ENCODE results near the gene TMEM154.

TMEM154 gene

DNA sequence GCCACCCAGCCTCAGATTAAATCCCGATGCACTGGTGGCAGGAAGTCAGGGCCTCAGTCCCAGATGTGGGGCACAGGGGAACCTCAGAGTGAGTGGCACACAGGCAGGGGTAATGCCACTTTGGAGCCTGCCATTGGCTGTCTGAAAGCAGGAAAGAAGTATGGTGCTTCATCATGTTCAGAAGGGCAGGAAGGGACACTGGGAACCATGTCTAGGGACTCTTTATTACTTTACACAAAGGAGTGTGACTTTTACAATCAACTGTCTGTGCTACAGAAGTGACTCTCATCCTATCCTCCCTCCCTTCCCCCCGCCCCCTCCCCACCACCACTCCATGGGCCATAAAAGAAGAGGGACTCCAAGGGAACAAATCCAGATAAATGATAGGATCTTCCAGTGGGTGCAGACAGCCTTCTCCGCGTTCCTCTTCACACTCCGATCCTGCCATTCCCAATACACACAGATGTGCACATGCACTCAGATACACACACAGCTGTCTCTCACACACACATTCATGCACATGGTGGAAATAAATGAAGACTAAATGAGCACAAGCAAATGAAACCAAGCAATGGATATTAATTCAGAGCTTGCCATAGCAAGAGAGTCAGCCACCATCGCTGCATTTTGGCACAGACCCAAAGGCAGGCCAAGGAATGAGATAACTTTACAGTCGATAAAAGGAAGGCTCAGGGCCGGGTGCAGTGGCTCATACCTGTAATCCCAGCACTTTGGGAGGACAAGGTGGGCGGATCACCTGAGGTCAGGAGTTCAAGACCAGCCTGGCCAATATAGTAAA, 2.5 kb upstream of the TMEM154 start:
- DNase-seq (ENCODE audit: low read depth, low spot score), result no peak
- ChIA-PET CTCF (no interaction called here), POLR2A (no interaction called here)
- no peak overlapping the region for H3K4me3 ChIP-seq (ENCODE audit: low read depth, low read length)
- TF ChIP-seq, protein P1, sequence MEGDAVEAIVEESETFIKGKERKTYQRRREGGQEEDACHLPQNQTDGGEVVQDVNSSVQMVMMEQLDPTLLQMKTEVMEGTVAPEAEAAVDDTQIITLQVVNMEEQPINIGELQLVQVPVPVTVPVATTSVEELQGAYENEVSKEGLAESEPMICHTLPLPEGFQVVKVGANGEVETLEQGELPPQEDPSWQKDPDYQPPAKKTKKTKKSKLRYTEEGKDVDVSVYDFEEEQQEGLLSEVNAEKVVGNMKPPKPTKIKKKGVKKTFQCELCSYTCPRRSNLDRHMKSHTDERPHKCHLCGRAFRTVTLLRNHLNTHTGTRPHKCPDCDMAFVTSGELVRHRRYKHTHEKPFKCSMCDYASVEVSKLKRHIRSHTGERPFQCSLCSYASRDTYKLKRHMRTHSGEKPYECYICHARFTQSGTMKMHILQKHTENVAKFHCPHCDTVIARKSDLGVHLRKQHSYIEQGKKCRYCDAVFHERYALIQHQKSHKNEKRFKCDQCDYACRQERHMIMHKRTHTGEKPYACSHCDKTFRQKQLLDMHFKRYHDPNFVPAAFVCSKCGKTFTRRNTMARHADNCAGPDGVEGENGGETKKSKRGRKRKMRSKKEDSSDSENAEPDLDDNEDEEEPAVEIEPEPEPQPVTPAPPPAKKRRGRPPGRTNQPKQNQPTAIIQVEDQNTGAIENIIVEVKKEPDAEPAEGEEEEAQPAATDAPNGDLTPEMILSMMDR (IDR thresholded peaks at IDR 0.05; ENCODE audit: insufficient read depth, low read length, missing control alignments), result no peak

DNA sequence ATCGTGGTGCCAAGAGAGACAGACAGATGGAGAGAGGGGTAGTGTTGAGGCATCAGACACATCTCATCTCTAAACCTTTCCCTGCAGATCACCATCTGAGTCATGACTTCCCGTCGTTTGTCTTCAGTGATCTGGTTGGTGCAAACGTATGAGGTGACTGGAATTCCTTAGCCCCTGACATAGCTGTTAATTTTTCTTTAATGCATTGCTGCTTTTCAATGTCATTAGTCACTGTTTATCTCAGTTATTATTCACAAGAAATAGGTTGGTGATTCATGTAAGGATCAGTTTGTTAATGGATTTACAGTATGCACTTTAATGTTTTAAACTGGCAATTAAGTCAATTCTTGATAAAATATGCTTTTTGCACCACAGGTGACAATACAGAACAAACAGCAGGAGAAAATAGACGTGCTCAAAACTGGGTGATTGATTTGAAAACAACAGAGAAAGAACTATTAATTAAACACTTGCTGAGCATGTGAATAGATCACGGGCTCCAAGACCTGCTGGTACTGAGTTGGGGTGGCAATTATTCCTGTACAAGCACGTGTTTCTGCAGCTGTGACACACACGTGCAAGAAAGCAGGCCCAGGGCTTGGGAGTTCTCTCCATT, 1.3 kb upstream of the TMEM154 start:
- H3K4me3 ChIP-seq (ENCODE audit: low read depth, low read length), result no peak overlapping the region
- TF ChIP-seq, protein P1 (IDR thresholded peaks at IDR 0.05; ENCODE audit: insufficient read depth, low read length, missing control alignments), result no peak
- peak; percentile 40 for DNase-seq (ENCODE audit: low read depth, low spot score)
- ChIA-PET CTCF (interaction anchor here (1.2 kb wide), 1 partner anchor 180 kb away, joined by 4 read pairs; no protein-coding TSS in a partner anchor), POLR2A (interaction anchor here (1.0 kb wide), 1 partner anchor 91 kb away, joined by 3 read pairs; no protein-coding TSS in a partner anchor)

DNA sequence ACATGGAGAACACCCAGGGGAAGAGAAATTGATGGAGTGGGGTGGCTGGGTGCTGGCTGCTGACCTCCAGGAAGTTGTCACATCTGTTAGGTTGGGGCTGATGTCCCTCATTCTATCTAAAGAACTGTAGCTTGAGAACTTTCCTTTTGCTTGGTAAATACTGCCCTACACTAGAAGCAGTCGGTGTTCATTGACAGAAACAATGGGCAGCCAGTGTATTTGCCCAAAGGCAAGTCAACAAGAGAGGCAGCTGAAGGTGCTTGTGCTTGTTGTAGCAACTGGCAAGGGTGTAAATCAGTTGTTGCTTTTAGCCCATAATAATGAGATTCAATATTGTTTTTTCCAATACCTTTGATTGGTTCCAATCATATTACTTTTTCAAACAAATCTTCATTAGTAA, 956 bp downstream of the TMEM154 start:
- CTCF ChIA-PET, result interaction anchor here (1.1 to 1.4 kb wide), 3 partner anchors 9 to 178 kb away, joined by 3 to 5 read pairs (median 4); no protein-coding TSS in a partner anchor
- TF ChIP-seq, protein P1 (IDR thresholded peaks at IDR 0.05; ENCODE audit: insufficient read depth, low read length, missing control alignments), result no peak
- H3K4me3 ChIP-seq (ENCODE audit: low read depth, low read length), result no peak overlapping the region
- DNase-seq (ENCODE audit: low read depth, low spot score), result no peak
- POLR2A ChIA-PET, result no interaction called here

DNA sequence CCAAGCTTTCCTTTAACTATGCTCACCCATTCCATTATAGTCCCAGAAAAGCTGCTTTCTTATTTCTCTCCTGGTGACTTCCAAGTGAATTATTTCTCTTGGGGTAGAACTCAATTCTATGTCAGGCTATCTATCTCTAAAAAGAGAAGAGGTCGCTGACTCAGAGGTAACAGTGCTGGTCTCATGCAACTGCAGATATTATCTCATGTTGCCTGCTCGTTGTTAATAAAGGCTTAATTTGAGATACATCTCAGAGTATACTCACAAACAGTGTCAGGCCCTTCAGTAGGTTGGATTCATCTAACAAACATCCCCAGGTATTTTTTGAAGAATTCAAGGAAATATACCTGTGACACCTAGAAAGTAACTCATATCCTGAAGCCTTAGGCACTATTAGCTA, 2.7 kb downstream of the TMEM154 start:
- ChIA-PET CTCF (interaction anchor here (1.4 to 3.1 kb wide), 2 partner anchors 33 to 176 kb away, joined by 6 to 11 read pairs; no protein-coding TSS in a partner anchor), POLR2A (no interaction called here)
- H3K4me3 ChIP-seq (ENCODE audit: low read depth, low read length), result no peak overlapping the region
- no peak for DNase-seq (ENCODE audit: low read depth, low spot score)
- TF ChIP-seq, protein P1 (IDR thresholded peaks at IDR 0.05; ENCODE audit: insufficient read depth, low read length, missing control alignments), result no peak

DNA sequence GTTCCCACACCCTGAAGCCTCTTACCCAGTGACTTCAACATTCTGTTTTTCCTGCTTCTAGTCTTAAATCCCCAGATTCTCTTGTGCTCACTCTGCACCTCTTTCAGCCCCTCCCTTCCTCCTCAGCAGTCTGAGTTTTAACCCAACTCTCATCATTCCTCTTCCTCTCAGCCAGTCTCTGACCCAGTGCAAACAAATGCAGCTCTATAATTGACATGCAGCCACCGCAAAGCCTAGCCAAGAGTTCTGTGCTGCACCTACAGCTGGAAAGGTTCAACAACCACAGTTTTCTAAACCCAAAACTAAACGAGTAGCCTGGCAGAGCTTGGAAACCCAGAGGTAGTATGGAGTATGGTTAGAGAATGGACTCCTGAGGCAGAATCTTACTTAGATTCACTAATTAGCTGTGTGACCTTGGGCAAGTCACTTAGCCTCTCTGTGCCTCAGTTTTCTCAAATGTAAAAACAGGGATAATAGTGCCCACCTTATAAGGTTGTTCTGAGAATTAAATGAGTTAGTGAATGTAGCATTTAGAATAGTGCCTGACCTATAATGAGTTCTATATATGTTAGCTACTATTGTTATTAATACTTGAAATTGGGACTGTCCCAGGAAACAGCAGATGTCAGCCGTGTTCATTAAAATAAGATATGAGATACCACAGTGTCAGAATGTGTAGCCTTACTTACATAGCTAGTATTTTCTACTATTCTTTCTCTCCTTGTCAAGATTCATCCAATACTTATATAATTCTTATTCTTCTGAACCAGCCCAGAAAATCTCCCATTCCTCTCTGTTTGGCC, 3.5 kb downstream of the TMEM154 start:
- CTCF ChIA-PET, result interaction anchor here (1.4 to 3.1 kb wide), 2 partner anchors 32 to 175 kb away, joined by 6 to 11 read pairs; no protein-coding TSS in a partner anchor
- H3K4me3 ChIP-seq (ENCODE audit: low read depth, low read length), result no peak overlapping the region
- POLR2A ChIA-PET, result no interaction called here
- DNase-seq (ENCODE audit: low read depth, low spot score), result no peak
- TF ChIP-seq, protein P1 (IDR thresholded peaks at IDR 0.05; ENCODE audit: insufficient read depth, low read length, missing control alignments), result no peak

All from AG04449 (cell line).